ENCODE measurements around the gene GRIA4.

- TF ChIP-seq CTCF (conservative IDR thresholded peaks at IDR 0.05; ENCODE audit: low read length) (no peak), EZH2phosphoT487 (IDR thresholded peaks at IDR 0.05; ENCODE audit: borderline replicate concordance) (no peak)
These were observed 290.7 kb downstream of the GRIA4 start for GRCh38 chr11:105900515-105901035.

Measured in Loucy (cell line).